Activated CD4-positive, alpha-beta T cell treated with anti-CD3 and anti-CD28 coated beads, Interleukin-2, amount 10 ng/mL, durations not matched to agents 7 days and 5 days (primary cell): ENCODE measurements around the gene DOLPP1. TPM values are rescaled to one million over a fixed set of nuclear protein-coding genes. Genes with fewer than 3 reads are reported as not detected.

Experiments
- CTCF ChIA-PET: fragments of 350-600 bp; sonication (Branson Sonifier 250); formaldehyde crosslinking; loops from one replicate; lab custom pipeline; 2021; ENCODE audit warnings: antibody characterized with exemption; lab: Charles Lee
- POLR2A ChIA-PET: fragments of 350-600 bp; sonication (Branson Sonifier 250); formaldehyde crosslinking; loops from one replicate; lab custom pipeline; 2021; ENCODE audit warnings: antibody characterized with exemption; lab: Charles Lee
- DNase-seq: peaks from one replicate; pipeline ENCODE4 v3.0.0-alpha.2; 2020
- H3K27ac Mint-ChIP-seq: one replicate; pipeline ENCODE4 v1.8.0; 2021; ENCODE audit warnings: mild to moderate bottlenecking, moderate library complexity, mixed read lengths
- H3K27me3 Mint-ChIP-seq: one replicate; pipeline ENCODE4 v1.8.0; 2021; ENCODE audit warnings: mixed read lengths
- H3K36me3 Mint-ChIP-seq: one replicate; pipeline ENCODE4 v1.8.0; 2021; ENCODE audit warnings: low read depth, mixed read lengths
- H3K4me1 Mint-ChIP-seq: one replicate; pipeline ENCODE4 v1.8.0; 2021; ENCODE audit warnings: mixed read lengths
- H3K4me3 Mint-ChIP-seq: one replicate; pipeline ENCODE4 v1.8.0; 2021; ENCODE audit warnings: mild to moderate bottlenecking, moderate library complexity, mixed read lengths
- H3K9me3 Mint-ChIP-seq: one replicate; pipeline ENCODE4 v1.8.0; 2021; ENCODE audit warnings: mixed read lengths
- total RNA-seq, 2 experiments: library from RNA; stranded (reverse); gene quantifications; one replicate each; pipeline ENCODE4 v1.2.3, GENCODE V29; 2021

The DOLPP1 gene
- total RNA-seq, 2 experiments from 2014 or later, result 19.5 to 19.6 TPM

DNA sequence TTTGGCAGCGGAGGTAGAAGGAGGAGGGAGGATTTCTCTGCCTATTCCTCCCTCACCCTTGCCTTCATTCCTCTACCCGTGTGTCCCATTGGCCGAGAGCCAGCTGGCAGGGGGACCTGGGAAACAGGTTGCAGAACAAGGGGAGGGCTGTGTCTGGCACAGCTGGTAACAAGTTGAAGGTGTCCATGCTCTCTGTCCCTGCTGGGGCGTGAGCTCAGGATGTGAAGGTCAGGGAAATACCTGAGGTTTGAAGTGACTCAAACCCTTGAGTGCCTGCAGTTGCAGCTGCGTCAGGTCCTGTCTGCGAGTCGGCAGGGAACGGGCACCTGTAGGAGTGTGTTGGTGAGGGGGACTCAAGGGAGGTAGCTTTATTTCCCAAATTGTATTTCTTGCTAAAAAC is 28.3 kb upstream of the DOLPP1 start:
- POLR2A ChIA-PET, result no interaction called here
- no peak for DNase-seq
- no peaks in the 10 kb centered on the region for H3K9me3 Mint-ChIP-seq
- no peaks in the 10 kb centered on the region for H3K27me3 Mint-ChIP-seq
- no peak overlapping the region for H3K27ac Mint-ChIP-seq
- no peak overlapping the region for H3K4me3 Mint-ChIP-seq
- no peaks in the 10 kb centered on the region for H3K4me1 Mint-ChIP-seq
- peaks cover 8% of the 10 kb centered on the region for H3K36me3 Mint-ChIP-seq
- CTCF ChIA-PET, result no interaction called here

DNA sequence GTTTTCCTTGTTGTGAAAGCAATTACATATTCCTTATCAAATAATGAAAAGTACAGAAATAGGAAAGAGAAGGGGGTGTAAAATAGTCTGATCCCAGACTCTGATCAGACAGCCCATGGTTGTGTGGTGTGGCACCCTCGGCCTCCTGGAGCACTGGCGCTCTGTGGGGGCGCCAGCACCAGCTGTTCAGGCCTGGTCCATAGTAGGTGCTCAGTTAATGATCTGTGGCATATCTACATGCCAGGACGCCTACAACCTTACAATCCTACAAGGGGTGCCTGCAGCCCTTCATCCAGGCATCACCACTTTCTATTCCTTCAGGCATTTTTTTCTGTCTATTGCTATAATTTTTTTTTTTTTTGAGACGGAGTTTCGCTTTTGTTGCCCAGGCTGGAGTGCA is 27.9 kb upstream of the DOLPP1 start:
- ChIA-PET CTCF (no interaction called here), POLR2A (no interaction called here)
- Mint-ChIP-seq H3K27me3 (no peaks in the 10 kb centered on the region), H3K36me3 (peaks cover 8% of the 10 kb centered on the region), H3K9me3 (no peaks in the 10 kb centered on the region), H3K27ac (no peak overlapping the region), H3K4me1 (no peaks in the 10 kb centered on the region), H3K4me3 (no peak overlapping the region)
- no peak for DNase-seq

DNA sequence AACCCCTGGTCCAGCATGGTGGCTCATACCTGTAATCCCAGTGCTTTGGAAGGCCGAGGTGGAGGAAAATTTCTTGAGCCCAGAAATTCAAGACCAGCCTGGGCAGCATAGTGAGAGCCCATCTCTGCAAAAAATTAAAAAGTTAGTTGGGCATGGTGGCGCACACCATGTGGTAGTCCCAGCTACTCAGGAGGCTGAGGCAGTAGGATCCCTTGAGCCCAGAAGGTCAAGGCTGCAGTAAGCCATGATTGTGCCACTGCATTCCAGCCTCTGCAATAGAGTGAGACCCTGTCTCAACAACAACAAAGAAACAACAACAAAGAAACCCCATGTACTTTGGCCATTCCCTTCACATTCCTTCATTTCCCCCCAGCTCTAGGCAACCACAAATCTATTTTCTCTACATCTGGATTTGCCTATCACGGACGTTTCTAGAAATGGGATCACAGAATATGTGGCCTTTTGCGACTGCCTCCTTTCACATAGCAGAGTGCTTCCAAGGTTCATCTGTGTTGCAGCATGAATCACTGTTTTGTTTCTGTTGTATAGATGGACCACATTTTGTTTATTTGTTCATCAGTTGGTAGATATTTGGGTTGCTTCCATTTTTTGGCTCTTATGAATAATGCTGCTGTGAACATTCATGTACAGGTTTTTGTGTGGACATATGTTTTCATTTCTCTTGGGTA is 26.6 kb upstream of the DOLPP1 start:
- H3K36me3 Mint-ChIP-seq, result peaks cover 3% of the 10 kb centered on the region
- no peak overlapping the region for H3K4me3 Mint-ChIP-seq
- ChIA-PET POLR2A (no interaction called here), CTCF (interaction anchor here (1.2 kb wide), 1 partner anchor 11 kb away, joined by 4 read pairs; no protein-coding TSS in a partner anchor)
- H3K27me3 Mint-ChIP-seq, result no peaks in the 10 kb centered on the region
- H3K4me1 Mint-ChIP-seq, result no peaks in the 10 kb centered on the region
- no peaks in the 10 kb centered on the region for H3K9me3 Mint-ChIP-seq
- DNase-seq, result no peak
- H3K27ac Mint-ChIP-seq, result no peak overlapping the region

DNA sequence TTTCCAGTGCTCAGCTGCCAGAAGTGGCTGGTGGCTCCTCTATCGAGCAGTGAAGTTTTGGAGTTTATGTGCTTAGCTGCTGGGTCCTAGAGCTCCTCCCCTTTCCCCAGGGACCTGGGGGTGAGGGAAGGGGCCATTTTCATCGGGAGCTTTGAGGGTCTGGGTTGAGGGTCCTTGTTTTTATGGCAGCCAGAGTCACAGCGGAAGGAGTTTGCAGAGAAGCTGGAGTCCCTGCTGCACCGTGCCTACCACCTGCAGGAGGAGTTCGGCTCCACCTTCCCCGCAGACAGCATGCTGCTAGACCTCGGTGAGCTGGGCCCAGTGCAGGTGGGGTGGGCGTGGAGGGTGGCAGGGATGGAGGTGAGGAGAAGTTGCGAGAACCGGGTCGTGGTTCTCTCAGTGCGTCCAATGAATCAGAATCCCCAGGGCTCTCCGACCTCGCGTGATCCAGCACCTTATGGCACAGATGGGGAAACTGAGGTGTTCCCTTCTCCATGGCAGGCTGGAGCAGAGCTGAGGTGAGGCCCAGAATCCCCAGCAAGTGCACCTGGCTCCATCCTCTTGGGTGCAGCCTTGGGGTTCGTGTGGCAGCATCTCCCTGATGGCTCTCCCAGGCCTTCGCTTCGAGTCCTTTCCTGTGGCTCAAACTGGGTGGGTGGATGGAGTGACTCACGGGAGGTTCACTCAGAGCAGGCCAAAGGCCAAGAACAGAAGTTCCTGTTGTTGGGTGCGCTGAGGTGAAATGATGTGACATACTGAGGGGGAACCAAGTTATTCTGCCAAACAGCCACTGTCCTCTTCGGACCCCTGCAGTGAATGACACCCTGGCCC is 21.7 kb upstream of the DOLPP1 start:
- peaks cover 5% of the 10 kb centered on the region for H3K36me3 Mint-ChIP-seq
- ChIA-PET CTCF (interaction anchor here (1.6 kb wide), 1 partner anchor 10 kb away, joined by 3 read pairs; no protein-coding TSS in a partner anchor), POLR2A (no interaction called here)
- no peak overlapping the region for H3K4me3 Mint-ChIP-seq
- H3K27ac Mint-ChIP-seq, result no peak overlapping the region
- no peak for DNase-seq
- H3K4me1 Mint-ChIP-seq, result no peaks in the 10 kb centered on the region
- H3K9me3 Mint-ChIP-seq, result no peaks in the 10 kb centered on the region
- H3K27me3 Mint-ChIP-seq, result no peaks in the 10 kb centered on the region

DNA sequence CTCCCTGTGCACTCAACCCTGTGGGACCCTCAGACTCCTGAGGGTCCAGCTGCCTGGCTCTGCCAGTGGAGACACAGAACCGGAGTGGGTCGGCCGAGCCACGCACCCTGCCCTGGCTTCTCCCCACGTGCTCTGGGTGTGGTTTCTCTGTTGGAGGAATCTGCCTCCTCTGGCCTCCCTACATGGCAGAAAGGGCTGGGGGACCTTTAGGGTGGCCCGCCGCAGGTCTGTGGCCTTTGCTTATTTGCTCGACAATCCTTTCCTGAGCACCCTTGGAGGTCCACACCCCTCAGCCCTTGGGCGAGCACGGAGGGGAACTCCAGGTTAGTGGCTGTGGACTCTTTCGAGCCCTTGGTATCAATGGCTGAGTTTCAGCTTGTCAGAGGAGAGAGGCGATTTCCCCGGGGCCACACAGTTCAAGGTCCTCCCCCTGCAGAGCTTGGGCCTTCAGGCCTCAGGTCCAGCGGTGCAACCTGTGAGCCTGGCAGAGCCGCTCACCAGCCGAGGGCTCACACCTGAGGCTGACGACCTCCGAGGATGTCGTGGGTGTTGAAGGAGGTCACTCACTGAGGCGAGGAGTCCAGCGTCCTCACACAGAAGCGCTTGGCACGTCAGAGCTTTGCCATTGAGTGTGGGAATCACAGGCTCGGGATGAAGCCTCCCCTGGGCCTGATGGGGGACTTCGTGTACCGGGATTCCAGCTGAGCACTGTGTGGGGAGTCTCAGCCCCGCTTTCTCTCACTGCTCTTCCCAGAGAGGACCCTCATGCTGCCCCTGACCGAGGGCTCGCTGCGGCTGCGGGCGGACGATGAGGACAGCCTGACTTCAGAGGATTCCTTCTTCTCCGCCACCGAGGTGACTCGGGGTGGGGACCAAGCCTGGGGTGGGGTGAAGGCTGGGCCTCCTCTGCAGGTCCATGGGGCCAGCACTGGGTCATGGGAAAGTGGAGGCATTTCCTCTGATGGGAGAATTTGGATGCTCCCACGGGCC is 20.8 kb upstream of the DOLPP1 start:
- no peaks in the 10 kb centered on the region for H3K27me3 Mint-ChIP-seq
- DNase-seq, result no peak
- no peak overlapping the region for H3K27ac Mint-ChIP-seq
- CTCF ChIA-PET, result interaction anchor here (0.6 to 1.6 kb wide), 2 partner anchors 9 to 78 kb away, joined by 3 read pairs; no protein-coding TSS in a partner anchor
- peaks cover 2% of the 10 kb centered on the region for H3K36me3 Mint-ChIP-seq
- no peaks in the 10 kb centered on the region for H3K4me1 Mint-ChIP-seq
- H3K4me3 Mint-ChIP-seq, result no peak overlapping the region
- POLR2A ChIA-PET, result no interaction called here
- H3K9me3 Mint-ChIP-seq, result no peaks in the 10 kb centered on the region

DNA sequence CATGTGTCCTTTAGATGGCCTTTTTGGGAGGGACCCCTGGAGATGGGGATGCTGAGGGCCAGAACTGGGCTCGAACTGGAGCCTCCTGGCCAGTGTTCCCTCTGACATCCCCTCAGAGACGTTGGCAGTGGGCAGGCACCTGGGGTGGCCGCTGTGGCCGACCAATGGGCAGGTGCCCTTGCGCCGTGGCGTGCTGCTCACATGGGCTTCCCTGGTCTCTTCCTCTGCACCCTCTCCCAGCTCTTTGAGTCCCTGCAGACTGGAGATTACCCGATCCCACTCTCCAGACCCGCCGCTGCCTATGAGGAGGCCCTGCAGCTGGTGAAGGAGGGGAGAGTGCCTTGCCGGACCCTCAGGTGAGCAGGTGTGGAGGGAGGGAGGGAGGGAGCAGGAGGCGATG is 19.9 kb upstream of the DOLPP1 start:
- ChIA-PET POLR2A (no interaction called here), CTCF (interaction anchor here (0.6 to 1.6 kb wide), 2 partner anchors 8 to 79 kb away, joined by 3 read pairs; no protein-coding TSS in a partner anchor)
- H3K36me3 Mint-ChIP-seq, result peaks cover 7% of the 10 kb centered on the region
- no peak overlapping the region for H3K4me3 Mint-ChIP-seq
- DNase-seq, result no peak
- H3K9me3 Mint-ChIP-seq, result no peaks in the 10 kb centered on the region
- H3K4me1 Mint-ChIP-seq, result no peaks in the 10 kb centered on the region
- no peaks in the 10 kb centered on the region for H3K27me3 Mint-ChIP-seq
- no peak overlapping the region for H3K27ac Mint-ChIP-seq

DNA sequence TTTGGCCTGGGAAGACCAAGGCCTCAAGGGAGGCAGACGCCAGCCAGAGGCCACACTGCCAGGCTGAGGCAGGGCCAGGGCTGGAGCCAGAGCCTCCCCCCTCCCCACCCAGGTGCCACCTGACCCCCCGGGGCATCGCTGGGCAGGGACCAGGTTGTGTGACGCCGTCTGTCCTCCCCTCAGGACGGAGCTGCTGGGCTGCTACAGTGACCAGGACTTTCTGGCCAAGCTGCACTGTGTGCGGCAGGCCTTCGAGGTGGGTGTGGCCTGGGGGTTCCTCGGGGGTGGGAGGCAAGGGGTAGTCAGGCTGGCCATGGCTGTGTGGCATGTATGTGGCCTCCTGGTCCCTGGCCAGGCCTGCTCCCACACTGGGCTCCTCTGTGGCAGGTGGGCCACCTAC is 17.9 kb upstream of the DOLPP1 start:
- Mint-ChIP-seq H3K4me1 (peaks cover under 1% of the 10 kb centered on the region), H3K9me3 (no peaks in the 10 kb centered on the region), H3K36me3 (peaks cover 11% of the 10 kb centered on the region), H3K27me3 (no peaks in the 10 kb centered on the region), H3K27ac (no peak overlapping the region), H3K4me3 (no peak overlapping the region)
- DNase-seq, result no peak
- ChIA-PET CTCF (no interaction called here), POLR2A (no interaction called here)

DNA sequence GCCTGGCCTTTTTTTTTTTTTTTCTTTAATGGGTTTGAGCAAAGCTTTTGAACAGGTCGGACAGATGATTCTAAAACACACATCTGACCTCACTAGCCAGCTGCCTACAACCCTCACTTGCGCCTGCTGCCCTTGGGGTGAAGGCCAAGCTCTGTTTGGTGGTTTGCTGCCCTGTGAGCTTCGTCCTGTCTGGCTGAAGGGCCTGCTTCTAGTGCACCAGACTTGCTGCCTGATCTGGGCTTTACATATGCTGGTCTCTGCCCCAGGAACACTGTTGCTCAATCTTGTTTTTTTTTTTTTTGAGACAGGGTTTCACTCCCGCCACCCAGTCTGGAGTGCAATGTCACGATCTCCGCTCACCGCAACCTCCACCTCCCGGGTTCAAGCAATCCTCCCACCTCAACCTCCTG is 16.4 kb upstream of the DOLPP1 start:
- Mint-ChIP-seq H3K27ac (no peak overlapping the region), H3K4me1 (peaks cover 15% of the 10 kb centered on the region), H3K4me3 (no peak overlapping the region), H3K36me3 (peaks cover 20% of the 10 kb centered on the region), H3K9me3 (no peaks in the 10 kb centered on the region), H3K27me3 (no peaks in the 10 kb centered on the region)
- DNase-seq, result no peak
- ChIA-PET POLR2A (no interaction called here), CTCF (interaction anchor here (1.6 kb wide), 1 partner anchor 10 kb away, joined by 4 read pairs; no protein-coding TSS in a partner anchor)

DNA sequence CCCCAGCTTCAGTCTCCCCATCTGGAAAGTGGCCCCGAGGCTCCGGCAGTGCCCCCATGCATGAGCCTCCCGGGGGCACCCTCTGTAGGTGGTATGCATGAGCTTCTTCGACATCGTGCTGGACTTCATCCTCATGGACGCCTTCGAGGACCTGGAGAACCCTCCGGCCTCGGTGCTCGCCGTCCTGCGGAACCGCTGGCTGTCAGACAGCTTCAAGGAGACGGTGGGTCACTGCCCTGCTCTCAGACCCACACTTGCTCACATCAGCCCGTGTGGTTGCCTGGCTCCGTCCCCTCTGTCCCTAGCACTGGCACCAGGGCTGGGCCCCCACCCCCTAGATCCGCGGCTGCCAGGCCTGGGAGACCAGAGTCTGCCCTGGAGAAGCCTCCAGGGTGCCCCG is 12.8 kb upstream of the DOLPP1 start:
- POLR2A ChIA-PET, result no interaction called here
- DNase-seq, result no peak
- Mint-ChIP-seq H3K9me3 (no peaks in the 10 kb centered on the region), H3K27me3 (no peaks in the 10 kb centered on the region), H3K4me3 (no peak overlapping the region), H3K4me1 (peaks cover 46% of the 10 kb centered on the region), H3K27ac (peak overlapping the region; percentile 91), H3K36me3 (peaks cover 24% of the 10 kb centered on the region)
- CTCF ChIA-PET, result interaction anchor here (0.5 to 1.5 kb wide), 5 partner anchors 10 to 166 kb away, joined by 3 to 4 read pairs (median 3); partner anchors contain the start of gene DOLPP1

DNA sequence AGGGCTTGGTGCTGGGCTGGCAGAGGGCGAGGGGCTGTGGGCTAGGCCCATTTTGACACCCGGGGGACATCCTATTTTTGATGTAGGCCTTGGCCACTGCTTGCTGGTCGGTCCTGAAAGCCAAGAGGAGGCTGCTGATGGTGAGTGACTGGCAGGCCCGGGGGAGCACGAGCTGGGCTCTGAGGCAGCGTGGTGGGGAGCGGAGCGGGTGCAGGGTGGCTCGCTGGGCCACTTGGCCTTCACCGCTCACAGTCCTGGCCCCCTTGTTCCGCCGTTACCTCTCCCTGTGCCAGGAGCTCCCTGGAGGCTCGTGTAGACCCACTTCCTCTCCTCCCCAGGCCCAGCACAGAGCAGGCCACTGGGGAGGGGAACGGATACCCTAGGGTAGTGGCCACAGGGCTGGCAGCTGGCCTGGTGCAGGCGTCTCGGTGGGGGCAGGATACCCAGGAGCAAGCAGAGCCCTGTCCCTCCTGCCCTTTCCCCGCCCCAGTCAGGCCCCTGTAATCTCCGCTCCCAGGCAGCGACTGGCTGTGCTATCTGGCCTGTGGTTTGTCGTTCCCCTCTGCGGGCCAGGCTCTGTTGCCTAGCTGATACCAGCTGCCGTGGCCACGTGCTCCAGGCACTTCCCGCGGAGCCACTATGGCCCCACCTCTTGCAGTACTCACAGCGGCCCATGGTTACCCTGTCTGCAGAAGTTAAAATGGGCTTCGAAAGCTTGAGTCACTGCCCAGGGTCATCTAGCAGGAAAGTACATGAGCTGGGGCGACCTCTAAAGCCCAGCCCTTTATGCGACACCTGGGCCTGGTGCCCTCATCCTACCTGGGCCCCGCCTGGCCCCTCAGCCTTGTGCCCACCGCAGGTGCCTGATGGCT is 11.7 kb upstream of the DOLPP1 start:
- Mint-ChIP-seq H3K9me3 (no peaks in the 10 kb centered on the region), H3K4me1 (peaks cover 54% of the 10 kb centered on the region), H3K36me3 (peaks cover 22% of the 10 kb centered on the region), H3K27ac (peak overlapping the region; percentile 91), H3K4me3 (peak overlapping the region; percentile 43), H3K27me3 (no peaks in the 10 kb centered on the region)
- ChIA-PET POLR2A (no interaction called here), CTCF (interaction anchor here (0.7 to 1.5 kb wide), 7 partner anchors 9 to 71 kb away, joined by 3 to 4 read pairs (median 3); partner anchors contain the start of gene MIGA2)
- peak; percentile 81 for DNase-seq

DNA sequence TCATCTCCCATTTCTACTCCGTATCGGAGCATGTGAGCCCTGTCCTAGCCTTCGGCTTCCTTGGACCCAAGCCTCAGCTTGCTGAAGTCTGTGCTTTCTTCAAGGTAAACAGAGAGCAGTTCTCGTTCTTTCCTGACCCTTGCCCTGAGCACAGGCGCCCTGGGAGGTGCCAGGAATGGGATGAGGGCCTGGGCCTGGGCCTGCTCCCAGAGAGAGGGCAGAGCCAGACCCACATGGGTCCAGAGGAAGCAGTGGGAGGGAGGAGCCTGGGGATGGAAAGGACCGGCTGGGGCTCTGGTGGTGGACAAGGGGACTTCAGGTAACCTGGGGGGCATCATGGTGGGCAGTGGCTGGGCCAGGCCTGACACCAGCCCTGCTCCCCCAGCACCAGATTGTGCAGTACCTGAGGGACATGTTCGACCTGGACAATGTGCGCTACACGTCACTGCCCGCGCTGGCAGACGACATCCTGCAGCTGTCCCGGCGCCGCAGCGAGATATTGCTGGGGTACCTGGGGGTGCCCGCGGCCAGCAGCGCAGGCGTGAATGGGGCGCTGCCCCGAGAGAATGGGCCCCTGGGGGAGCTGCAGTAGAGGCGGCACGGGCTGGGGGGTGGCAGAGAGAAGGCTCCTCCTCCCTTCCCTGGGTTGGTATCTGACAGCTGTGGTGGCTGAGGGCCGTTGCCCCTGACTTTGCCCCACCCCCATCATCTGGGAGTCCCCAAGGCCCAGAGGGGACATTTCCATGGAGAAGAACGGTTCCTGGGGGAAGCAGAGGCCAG is 10.9 kb upstream of the DOLPP1 start:
- ChIA-PET CTCF (interaction anchor here (1.1 to 1.4 kb wide), 3 partner anchors 10 to 34 kb away, joined by 3 read pairs; partner anchors contain the start of gene MIGA2), POLR2A (no interaction called here)
- Mint-ChIP-seq H3K4me1 (peaks cover 59% of the 10 kb centered on the region), H3K27ac (peak overlapping the region; percentile 91), H3K36me3 (peaks cover 22% of the 10 kb centered on the region), H3K4me3 (no peak overlapping the region), H3K9me3 (no peaks in the 10 kb centered on the region), H3K27me3 (no peaks in the 10 kb centered on the region)
- no peak for DNase-seq
